DOHH2 (cell line): ENCODE data around the gene UNC5A.

ENCODE experiments used
- H3F3A ChIP-seq: fragments of 200-600 bp; sonication (generic), shearing (Covaris generic); 2 replicates; pipeline ENCODE4 v1.6.0; 2016; ENCODE audit warnings: antibody characterized with exemption, mild to moderate bottlenecking; ENCODE audit not compliant: control insufficient read depth, insufficient read depth
- H3K27ac ChIP-seq: fragments of 200-600 bp; sonication (generic); 2 replicates; pipeline ENCODE4 v1.5.1; 2014; ENCODE audit warnings: low read depth, mild to moderate bottlenecking, low read length, moderate library complexity
- H3K27me3 ChIP-seq: fragments of 200-600 bp; sonication (generic); 2 replicates; pipeline ENCODE4 v1.6.1; 2014; ENCODE audit warnings: mild to moderate bottlenecking, low read length, mixed read lengths; ENCODE audit not compliant: control insufficient read depth
- H3K36me3 ChIP-seq: fragments of 200-600 bp; sonication (generic); 2 replicates; pipeline ENCODE4 v1.6.1; 2014; ENCODE audit warnings: mild to moderate bottlenecking, low read length, moderate library complexity, mixed read lengths; ENCODE audit not compliant: control insufficient read depth
- H3K4me1 ChIP-seq: fragments of 200-600 bp; sonication (generic); 2 replicates; pipeline ENCODE4 v1.6.1; 2014; ENCODE audit warnings: mild to moderate bottlenecking, low read length, mixed read lengths; ENCODE audit not compliant: control insufficient read depth
- H3K4me2 ChIP-seq: fragments of 200-600 bp; sonication (generic); 2 replicates; pipeline ENCODE4 v1.6.0; 2014; ENCODE audit warnings: mild to moderate bottlenecking, low read length, moderate library complexity
- H3K4me3 ChIP-seq: fragments of 200-600 bp; sonication (generic); 2 replicates; pipeline ENCODE4 v1.5.1; 2014; ENCODE audit warnings: mild to moderate bottlenecking, low read length, mixed read lengths
- H3K79me2 ChIP-seq: fragments of 200-600 bp; sonication (generic); 2 replicates; pipeline ENCODE4 v1.6.1; 2014; ENCODE audit warnings: mild to moderate bottlenecking, low read length, mixed read lengths; ENCODE audit not compliant: control insufficient read depth
- H3K9me2 ChIP-seq: fragments of 200-600 bp; sonication (generic); replicated peaks from 2 replicates; pipeline ENCODE4 v1.6.1; 2014; ENCODE audit warnings: mild to moderate bottlenecking, low read length, mixed read lengths; ENCODE audit not compliant: control insufficient read depth
- H3K9me3 ChIP-seq: fragments of 200-600 bp; sonication (generic); 2 replicates; pipeline ENCODE4 v1.6.1; 2014; ENCODE audit warnings: antibody characterized with exemption, low read length, mixed read lengths; ENCODE audit not compliant: control insufficient read depth, insufficient read depth
- H4K20me1 ChIP-seq: fragments of 200-600 bp; sonication (generic); 2 replicates; pipeline ENCODE4 v1.6.0; 2014; ENCODE audit warnings: low read depth, mild to moderate bottlenecking, antibody characterized with exemption, low read length, moderate library complexity; ENCODE audit not compliant: control insufficient read depth, insufficient read depth
- CTCF ChIP-seq: fragments of 200-600 bp; sonication (generic); IDR thresholded peaks from one replicate; pipeline ENCODE4 v1.5.1; 2014; ENCODE audit warnings: antibody characterized with exemption, mild to moderate bottlenecking, low read depth, low read length; ENCODE audit not compliant: poor library complexity, severe bottlenecking
- EZH2phosphoT487 ChIP-seq: fragments of 200-600 bp; sonication (generic); IDR thresholded peaks from 2 replicates; pipeline ENCODE4 v1.6.1; 2017; ENCODE audit warnings: borderline replicate concordance, mild to moderate bottlenecking, antibody characterized with exemption, low read length, moderate library complexity, mixed read lengths

UNC5A gene

GRCh38 chr5:176891331-176891958 is 81.1 kb downstream of the UNC5A start:
- H3K27ac ChIP-seq, result no peak overlapping the region
- no peaks in the 10 kb centered on the region for H3K9me3 ChIP-seq
- no peaks in the 10 kb centered on the region for H4K20me1 ChIP-seq
- no peaks in the 10 kb centered on the region for H3K4me1 ChIP-seq
- no peak overlapping the region for H3K4me3 ChIP-seq
- no peaks in the 10 kb centered on the region for H3K36me3 ChIP-seq
- H3K27me3 ChIP-seq, result peaks cover 6% of the 10 kb centered on the region; the same call in 1 of the 2 replicates
- H3K9me2 ChIP-seq, result no peaks in the 10 kb centered on the region
- no peaks in the 10 kb centered on the region for H3F3A ChIP-seq
- no peaks in the 10 kb centered on the region for H3K79me2 ChIP-seq
- H3K4me2 ChIP-seq, result no peak overlapping the region
- no peak for TF ChIP-seq EZH2phosphoT487
- TF ChIP-seq CTCF, result no peak

- H4K20me1 ChIP-seq, result no peaks in the 10 kb centered on the region
- peaks cover 6% of the 10 kb centered on the region; the same call in 1 of the 2 replicates for H3K27me3 ChIP-seq
- H3K36me3 ChIP-seq, result no peaks in the 10 kb centered on the region
- no peaks in the 10 kb centered on the region for H3K4me1 ChIP-seq
- no peak for TF ChIP-seq CTCF
- TF ChIP-seq EZH2phosphoT487, result no peak
- no peaks in the 10 kb centered on the region for H3K9me2 ChIP-seq
- H3K27ac ChIP-seq, result no peak overlapping the region
- H3K79me2 ChIP-seq, result no peaks in the 10 kb centered on the region
- H3K4me3 ChIP-seq, result no peak overlapping the region
- no peaks in the 10 kb centered on the region for H3K9me3 ChIP-seq
- H3K4me2 ChIP-seq, result no peak overlapping the region
- H3F3A ChIP-seq, result no peaks in the 10 kb centered on the region
Measured at GRCh38 chr5:176892663-176893062, 82.3 kb downstream of the UNC5A start.

- Histone ChIP-seq H3K9me3 (no peaks in the 10 kb centered on the region), H3F3A (no peaks in the 10 kb centered on the region), H4K20me1 (no peaks in the 10 kb centered on the region), H3K27ac (no peak overlapping the region), H3K4me1 (no peaks in the 10 kb centered on the region), H3K4me2 (no peak overlapping the region), H3K4me3 (no peak overlapping the region), H3K79me2 (no peaks in the 10 kb centered on the region), H3K36me3 (no peaks in the 10 kb centered on the region), H3K27me3 (peaks cover 6% of the 10 kb centered on the region; the same call in 1 of the 2 replicates), H3K9me2 (no peaks in the 10 kb centered on the region)
- TF ChIP-seq EZH2phosphoT487 (no peak), CTCF (no peak)
Measured at GRCh38 chr5:176894298-176894697, 83.9 kb downstream of the UNC5A start.
